Measurements from ENCODE around the gene RAPGEF5. TPM values are rescaled to one million over a fixed set of nuclear protein-coding genes. Genes with fewer than 3 reads are reported as not detected.

RAPGEF5 gene
- total RNA-seq, 1 donor from 2014 or later: 12.4 TPM

GRCh38 chr7:22204312-22204711, 152.6 kb downstream of the RAPGEF5 start:
- no peak for DNase-seq
- no peak for ATAC-seq (ENCODE audit: low read depth)
- H3K9me3 Mint-ChIP-seq: no peaks in the 10 kb centered on the region
- H3K4me1 Mint-ChIP-seq: peaks cover 11% of the 10 kb centered on the region
- H3K27me3 Mint-ChIP-seq: no peaks in the 10 kb centered on the region
- no peak overlapping the region for H3K27ac Mint-ChIP-seq
- intact Hi-C loops (cut with micrococcal nuclease): no loop called here
- ChIA-PET POLR2A (no interaction called here), CTCF (no interaction called here)
- H3K4me3 Mint-ChIP-seq: no peak overlapping the region
- no peaks in the 10 kb centered on the region for H3K36me3 Mint-ChIP-seq (ENCODE audit: low read depth)
- no peak for TF ChIP-seq CTCF (IDR thresholded peaks at IDR 0.05)

- Mint-ChIP-seq H3K4me1 (no peaks in the 10 kb centered on the region), H3K27me3 (no peaks in the 10 kb centered on the region), H3K27ac (no peak overlapping the region), H3K9me3 (no peaks in the 10 kb centered on the region), H3K4me3 (no peak overlapping the region), H3K36me3 (ENCODE audit: low read depth) (no peaks in the 10 kb centered on the region)
- DNase-seq: no peak
- no peak for ATAC-seq (ENCODE audit: low read depth)
- ChIA-PET POLR2A (no interaction called here), CTCF (no interaction called here)
- intact Hi-C loops (cut with micrococcal nuclease): no loop called here
- TF ChIP-seq CTCF (IDR thresholded peaks at IDR 0.05): no peak
Measured at GRCh38 chr7:22202141-22202540, 154.8 kb downstream of the RAPGEF5 start.

GRCh38 chr7:22201186-22201880, 155.6 kb downstream of the RAPGEF5 start:
- no peaks in the 10 kb centered on the region for H3K9me3 Mint-ChIP-seq
- DNase-seq (no peak), ATAC-seq (ENCODE audit: low read depth) (no peak)
- ChIA-PET CTCF (no interaction called here), POLR2A (no interaction called here)
- H3K27me3 Mint-ChIP-seq: no peaks in the 10 kb centered on the region
- no peaks in the 10 kb centered on the region for H3K4me1 Mint-ChIP-seq
- intact Hi-C loops (cut with micrococcal nuclease): no loop called here
- H3K4me3 Mint-ChIP-seq: no peak overlapping the region
- H3K27ac Mint-ChIP-seq: no peak overlapping the region
- no peak for TF ChIP-seq CTCF (IDR thresholded peaks at IDR 0.05)
- no peaks in the 10 kb centered on the region for H3K36me3 Mint-ChIP-seq (ENCODE audit: low read depth)

GRCh38 chr7:22200777-22201176, 156.2 kb downstream of the RAPGEF5 start:
- CTCF ChIA-PET: no interaction called here

GRCh38 chr7:22200238-22200637, 156.7 kb downstream of the RAPGEF5 start:
- POLR2A ChIA-PET: no interaction called here
- intact Hi-C loops (cut with micrococcal nuclease): no loop called here
- no peaks in the 10 kb centered on the region for H3K4me1 Mint-ChIP-seq

More at GRCh38 chr7:22200777-22201176, 156.2 kb downstream of the RAPGEF5 start:
- Mint-ChIP-seq H3K27me3 (no peaks in the 10 kb centered on the region), H3K9me3 (no peaks in the 10 kb centered on the region), H3K4me1 (no peaks in the 10 kb centered on the region), H3K27ac (no peak overlapping the region), H3K36me3 (ENCODE audit: low read depth) (no peaks in the 10 kb centered on the region), H3K4me3 (no peak overlapping the region)
- POLR2A ChIA-PET: no interaction called here
- TF ChIP-seq CTCF (IDR thresholded peaks at IDR 0.05): no peak
- DNase-seq: no peak
- intact Hi-C loops (cut with micrococcal nuclease): no loop called here
- ATAC-seq (ENCODE audit: low read depth): no peak

More at GRCh38 chr7:22200238-22200637, 156.7 kb downstream of the RAPGEF5 start:
- no peak for TF ChIP-seq CTCF (IDR thresholded peaks at IDR 0.05)
- Mint-ChIP-seq H3K4me3 (no peak overlapping the region), H3K27ac (no peak overlapping the region), H3K36me3 (ENCODE audit: low read depth) (no peaks in the 10 kb centered on the region), H3K27me3 (no peaks in the 10 kb centered on the region), H3K9me3 (no peaks in the 10 kb centered on the region)
- DNase-seq: no peak
- ATAC-seq (ENCODE audit: low read depth): no peak
- CTCF ChIA-PET: no interaction called here

Measured in activated B cell treated with CpG ODN at 0.5 μM for 24 hours (primary cell).